Right renal cortex interstitium (tissue), 3 donors: ENCODE data around the gene HBG2. TPM values are rescaled to one million over a fixed set of nuclear protein-coding genes. Genes with fewer than 3 reads are reported as not detected.
"Not testable (repeated sequence)": the region's sequence is repeated elsewhere in the genome, so short reads cannot be mapped to it uniquely, and the experiment has no call there.

ENCODE experiments used
- DNase-seq, 3 donors: peaks; one replicate each; pipeline ENCODE4 v3.0.0-alpha.2; 2013; ENCODE audit warnings: low read depth in 3 of 3, low spot score in 2 of 3
- polyA plus RNA-seq, 3 donors: library from polyadenylated mRNA; unstranded; fragments of 120-200 nt; gene quantifications; one replicate each; pipeline ENCODE4 v1.2.1, GENCODE V29; 2013; ENCODE audit not compliant: insufficient read length in 3 of 3

The HBG2 gene
- polyA plus RNA-seq, 3 donors: 2,105 to 2,538 (median 2,461) TPM

GRCh38 chr11:5251746-5252145 is 2.8 kb downstream of the HBG2 start:
- DNase-seq: no peak

GRCh38 chr11:5250543-5251204 is 3.9 kb downstream of the HBG2 start:
- DNase-seq: no peak

- DNase-seq: not testable (repeated sequence)
These were observed 4.7 kb downstream of the HBG2 start, which contains the start of gene HBG1 for GRCh38 chr11:5249807-5250396. HBG1 (minus strand) TSS chr11:5249857; CDS start chr11:5249804, 53 bp downstream.

GRCh38 chr11:5248498-5248897 is 6.1 kb downstream of the HBG2 start:
- DNase-seq: not testable (repeated sequence)

- no peak for DNase-seq
These were observed 6.9 kb downstream of the HBG2 start for GRCh38 chr11:5247472-5248192.

- no peak for DNase-seq
These were observed 7.7 kb downstream of the HBG2 start for GRCh38 chr11:5246772-5247471.

GRCh38 chr11:5245155-5245554 is 9.4 kb downstream of the HBG2 start:
- no peak for DNase-seq

GRCh38 chr11:5243816-5244180 is 10.8 kb downstream of the HBG2 start:
- DNase-seq: no peak

- no peak for DNase-seq
These were observed 11.4 kb downstream of the HBG2 start for GRCh38 chr11:5242933-5243815.

GRCh38 chr11:5242208-5242607 is 12.4 kb downstream of the HBG2 start:
- no peak for DNase-seq

- DNase-seq: no peak
These were observed 13.1 kb downstream of the HBG2 start for GRCh38 chr11:5241458-5241857.

- DNase-seq: no peak
These were observed 14.1 kb downstream of the HBG2 start for GRCh38 chr11:5240458-5240857.

- DNase-seq: no peak
These were observed 14.5 kb downstream of the HBG2 start for GRCh38 chr11:5240056-5240455.

- no peak for DNase-seq
These were observed 15.5 kb downstream of the HBG2 start for GRCh38 chr11:5239046-5239445.

- no peak for DNase-seq
These were observed 16.1 kb downstream of the HBG2 start for GRCh38 chr11:5238486-5238885.

- DNase-seq: no peak
These were observed 17.2 kb downstream of the HBG2 start for GRCh38 chr11:5237420-5237819.

- no peak for DNase-seq
These were observed 19.1 kb downstream of the HBG2 start for GRCh38 chr11:5235364-5236095.

GRCh38 chr11:5234381-5234834 is 20.2 kb downstream of the HBG2 start, which contains the start of gene HBD:
HBD (minus strand) TSS chr11:5234483; CDS start chr11:5234433, 50 bp downstream.
- no peak for DNase-seq

- no peak for DNase-seq
These were observed 21.3 kb downstream of the HBG2 start for GRCh38 chr11:5233307-5233706.
